Measurements from ENCODE around the gene GLI2. TPM values are rescaled to one million over a fixed set of nuclear protein-coding genes. Genes with fewer than 3 reads are reported as not detected.

Gene GLI2
- total RNA-seq, 4 donors from 2014 or later: 0.42 to 6.7 (median 3.1) TPM

GRCh38 chr2:120772261-120772660, 36.6 kb downstream of the GLI2 start:
- no peak overlapping the region for H3K4me3 ChIP-seq (ENCODE audit: low read depth, poor library complexity, severe bottlenecking)
- intact Hi-C loops (cut with DNase I; ENCODE audit: low total_unique reads): no loop called here
- TF ChIP-seq CTCF (IDR thresholded peaks at IDR 0.05): no peak
- no peak for TF ChIP-seq POLR2A (IDR thresholded peaks at IDR 0.05)
- DNase-seq (ENCODE audit: low spot score in 2 of 2): no peak
- 84% methylated on average over 5 of the region's 5 CpGs for WGBS, 2 donors

GRCh38 chr2:120773186-120773800, 37.6 kb downstream of the GLI2 start:
- intact Hi-C loops (cut with DNase I; ENCODE audit: low total_unique reads): no loop called here
- TF ChIP-seq CTCF (IDR thresholded peaks at IDR 0.05) (no peak), POLR2A (IDR thresholded peaks at IDR 0.05) (no peak)
- H3K4me3 ChIP-seq (ENCODE audit: low read depth, poor library complexity, severe bottlenecking): no peak overlapping the region
- no peak for DNase-seq (ENCODE audit: low spot score in 2 of 2)
- 91 to 93% methylated on average over 16 to 17 of the region's 17 CpGs for WGBS, 2 donors

GRCh38 chr2:120774557-120775160, 39.0 kb downstream of the GLI2 start:
- no peak overlapping the region for H3K4me3 ChIP-seq (ENCODE audit: low read depth, poor library complexity, severe bottlenecking)
- WGBS, 2 donors: 94 to 97% methylated on average over 5 of the region's 5 CpGs
- intact Hi-C loops (cut with DNase I; ENCODE audit: low total_unique reads): no loop called here
- TF ChIP-seq POLR2A (IDR thresholded peaks at IDR 0.05): no peak
- no peak for TF ChIP-seq CTCF (IDR thresholded peaks at IDR 0.05)
- no peak for DNase-seq (ENCODE audit: low spot score in 2 of 2)

GRCh38 chr2:120775194-120775593, 39.5 kb downstream of the GLI2 start:
- TF ChIP-seq POLR2A (IDR thresholded peaks at IDR 0.05): no peak
- TF ChIP-seq CTCF (IDR thresholded peaks at IDR 0.05): no peak
- DNase-seq (ENCODE audit: low spot score in 2 of 2): no peak
- whole genome bisulfite sequencing, 2 donors: 88 to 94% methylated on average over 17 of the region's 17 CpGs
- no peak overlapping the region for H3K4me3 ChIP-seq (ENCODE audit: low read depth, poor library complexity, severe bottlenecking)
- intact Hi-C loops (cut with DNase I; ENCODE audit: low total_unique reads): no loop called here

GRCh38 chr2:120775801-120776589, 40.3 kb downstream of the GLI2 start:
- intact Hi-C loops (cut with DNase I; ENCODE audit: low total_unique reads): no loop called here
- H3K4me3 ChIP-seq (ENCODE audit: low read depth, poor library complexity, severe bottlenecking): no peak overlapping the region
- DNase-seq (ENCODE audit: low spot score in 2 of 2): no peak
- 80 to 85% methylated on average over 13 to 15 of the region's 15 CpGs for WGBS, 2 donors
- no peak for TF ChIP-seq CTCF (IDR thresholded peaks at IDR 0.05)
- no peak for TF ChIP-seq POLR2A (IDR thresholded peaks at IDR 0.05)
